Thyroid gland (tissue), 4 donors: ENCODE data around the gene NPAS2. TPM values are rescaled to one million over a fixed set of nuclear protein-coding genes. Genes with fewer than 3 reads are reported as not detected.
A peak's percentile ranks its signal among the peaks of the same experiment; 100 is the strongest.

ENCODE experiments used
- DNase-seq, 2 donors: peaks; one replicate each; pipeline ENCODE4 v3.0.0-alpha.2; 2019
- H3K27ac ChIP-seq, 3 donors: fragments of 200-600 bp; sonication (generic); 1 replicate in 2 of 3; 2 replicates in 1 of 3; pipeline ENCODE4 v1.5.1; 2016 to 2019; ENCODE audit warnings: mild to moderate bottlenecking in 1 of 3, moderate library complexity in 1 of 3
- H3K27me3 ChIP-seq: fragments of 200-600 bp; sonication (generic); one replicate; pipeline ENCODE4 v1.5.1; 2019
- H3K36me3 ChIP-seq, 2 donors: fragments of 200-600 bp; sonication (generic); one replicate each; pipeline ENCODE4 v1.5.1; 2016 to 2019
- H3K4me1 ChIP-seq, 2 donors: fragments of 200-600 bp; sonication (generic); one replicate each; pipeline ENCODE4 v1.5.1; 2017 to 2019
- H3K4me3 ChIP-seq, 3 donors: fragments of 200-600 bp; sonication (generic); replicated peaks in 1 of 3; 1 replicate in 2 of 3; 2 replicates in 1 of 3; pipeline ENCODE4 v1.5.1; 2016; ENCODE audit warnings: mild to moderate bottlenecking in 1 of 3
- H3K9me3 ChIP-seq: fragments of 200-600 bp; sonication (generic); one replicate; pipeline ENCODE4 v1.5.1; 2017
- POLR2A ChIP-seq, 2 donors: fragments of 450-650 bp; IDR thresholded peaks; one replicate each; pipeline ENCODE4 v1.6.1; 2017; ENCODE audit warnings: antibody characterized with exemption in 2 of 2, mild to moderate bottlenecking in 2 of 2, moderate library complexity in 1 of 2
- WGBS, 2 donors: methylation state at CpG; one replicate each; pipeline ENCODE4 v1.1.5; 2017; 5-methylcytosine and 5-hydroxymethylcytosine counted together
- intact Hi-C: fragments of 100-400 bp; cut with DNase I; formaldehyde crosslinking; loops from one replicate; pipeline ENCODE4 v1.15.1; 2023
- total RNA-seq, 4 donors: library from RNA; depleted of rRNA; stranded (reverse); fragments of >200 nt; gene quantifications; one replicate each; pipeline ENCODE4 v1.2.3, GENCODE V29; 2016
- TF ChIP-seq, protein P1 (sequence below), 6 experiments: fragments of 200-600 bp in 3 of 6; fragments of 450-650 bp in 3 of 6; sonication (generic) in 3 of 6; IDR thresholded peaks; one replicate each; pipeline ENCODE4 v1.5.1; 2016 to 2019; ENCODE audit warnings: antibody characterized with exemption in 6 of 6, mild to moderate bottlenecking in 2 of 6, inconsistent platforms in 1 of 6, moderate library complexity in 1 of 6

The NPAS2 gene
- total RNA-seq, 4 donors from 2014 or later, result 12.7 to 22.8 (median 16.1) TPM

DNA sequence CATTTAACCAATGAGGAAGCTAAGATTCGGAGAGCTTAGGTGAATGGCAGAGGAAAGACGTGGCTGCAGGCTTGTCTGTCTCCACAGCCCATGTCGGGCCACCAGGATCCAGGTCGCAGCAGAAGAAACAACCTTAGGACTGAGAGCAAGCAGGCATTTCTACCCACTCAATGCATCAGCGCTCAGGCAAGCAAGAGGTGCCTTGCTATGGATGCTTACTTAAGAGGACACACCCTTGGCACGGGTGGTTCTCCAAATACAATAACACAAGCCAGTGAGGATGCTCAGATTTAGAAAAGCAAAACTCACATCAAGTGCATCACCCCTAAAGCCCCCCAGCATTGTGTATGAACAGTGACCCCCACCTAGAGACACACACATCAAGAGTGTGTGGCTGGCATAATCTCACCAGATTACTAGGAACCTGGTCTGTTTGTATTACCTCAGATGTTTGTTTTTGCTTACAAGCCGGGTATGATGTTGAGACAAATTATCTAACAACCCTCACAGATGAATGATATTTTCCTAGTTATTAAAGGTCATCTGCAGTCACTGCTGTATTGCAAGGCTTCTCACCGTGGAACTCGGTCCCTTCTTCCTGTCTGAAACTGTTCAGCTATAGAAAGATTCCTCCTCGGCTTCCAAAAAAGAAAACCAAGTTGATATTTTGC, 34.2 kb upstream of the NPAS2 start:
- intact Hi-C loops, result no loop called here
- H3K27me3 ChIP-seq, result no peaks in the 10 kb centered on the region
- TF ChIP-seq POLR2A (IDR thresholded peaks at IDR 0.05), result no peak
- 35 to 44% methylated on average over 10 of the region's 10 CpGs for WGBS, 2 donors
- no peaks in the 10 kb centered on the region for H3K9me3 ChIP-seq
- peaks cover 32 to 47% of the 10 kb centered on the region in 2 donors for H3K4me1 ChIP-seq
- H3K36me3 ChIP-seq, result no peaks in the 10 kb centered on the region
- peak; percentile 69 to 75 for DNase-seq
- H3K27ac ChIP-seq, result peak overlapping the region; percentile 62 to 84 (median 69)
- H3K4me3 ChIP-seq, result no peak overlapping the region

DNA sequence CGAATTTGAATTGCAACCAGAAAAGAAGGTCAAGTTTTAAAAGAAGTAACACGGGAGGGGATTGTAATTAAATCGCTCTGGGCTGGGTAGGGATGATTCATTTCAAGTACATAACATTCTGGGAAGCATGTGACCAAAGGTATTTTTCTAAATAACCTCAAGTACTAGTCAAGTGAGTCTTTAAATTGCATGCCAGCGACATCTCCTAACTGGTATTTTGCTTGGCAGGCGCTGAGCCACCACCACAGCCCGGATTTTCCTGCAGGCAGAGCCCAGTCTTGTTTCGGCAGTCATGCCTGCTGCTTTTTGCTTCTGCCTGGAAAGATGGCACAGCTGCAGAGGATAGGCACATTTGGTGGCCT, 33.7 kb upstream of the NPAS2 start:
- no peaks in the 10 kb centered on the region for H3K36me3 ChIP-seq
- peak in 1 of 2 donors; percentile 25 for TF ChIP-seq POLR2A (IDR thresholded peaks at IDR 0.05)
- TF ChIP-seq, protein P1, sequence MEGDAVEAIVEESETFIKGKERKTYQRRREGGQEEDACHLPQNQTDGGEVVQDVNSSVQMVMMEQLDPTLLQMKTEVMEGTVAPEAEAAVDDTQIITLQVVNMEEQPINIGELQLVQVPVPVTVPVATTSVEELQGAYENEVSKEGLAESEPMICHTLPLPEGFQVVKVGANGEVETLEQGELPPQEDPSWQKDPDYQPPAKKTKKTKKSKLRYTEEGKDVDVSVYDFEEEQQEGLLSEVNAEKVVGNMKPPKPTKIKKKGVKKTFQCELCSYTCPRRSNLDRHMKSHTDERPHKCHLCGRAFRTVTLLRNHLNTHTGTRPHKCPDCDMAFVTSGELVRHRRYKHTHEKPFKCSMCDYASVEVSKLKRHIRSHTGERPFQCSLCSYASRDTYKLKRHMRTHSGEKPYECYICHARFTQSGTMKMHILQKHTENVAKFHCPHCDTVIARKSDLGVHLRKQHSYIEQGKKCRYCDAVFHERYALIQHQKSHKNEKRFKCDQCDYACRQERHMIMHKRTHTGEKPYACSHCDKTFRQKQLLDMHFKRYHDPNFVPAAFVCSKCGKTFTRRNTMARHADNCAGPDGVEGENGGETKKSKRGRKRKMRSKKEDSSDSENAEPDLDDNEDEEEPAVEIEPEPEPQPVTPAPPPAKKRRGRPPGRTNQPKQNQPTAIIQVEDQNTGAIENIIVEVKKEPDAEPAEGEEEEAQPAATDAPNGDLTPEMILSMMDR (IDR thresholded peaks at IDR 0.05), result no peak
- peak; percentile 89 to 90 for DNase-seq
- intact Hi-C loops, result no loop called here
- WGBS, 2 donors, result 37 to 39% methylated on average over 4 to 7 of the region's 7 CpGs
- H3K4me3 ChIP-seq, result no peak overlapping the region
- no peaks in the 10 kb centered on the region for H3K9me3 ChIP-seq
- H3K27ac ChIP-seq, result peak overlapping the region; percentile 62 to 84 (median 69)
- H3K27me3 ChIP-seq, result no peaks in the 10 kb centered on the region
- H3K4me1 ChIP-seq, result peaks cover 32 to 47% of the 10 kb centered on the region in 2 donors

DNA sequence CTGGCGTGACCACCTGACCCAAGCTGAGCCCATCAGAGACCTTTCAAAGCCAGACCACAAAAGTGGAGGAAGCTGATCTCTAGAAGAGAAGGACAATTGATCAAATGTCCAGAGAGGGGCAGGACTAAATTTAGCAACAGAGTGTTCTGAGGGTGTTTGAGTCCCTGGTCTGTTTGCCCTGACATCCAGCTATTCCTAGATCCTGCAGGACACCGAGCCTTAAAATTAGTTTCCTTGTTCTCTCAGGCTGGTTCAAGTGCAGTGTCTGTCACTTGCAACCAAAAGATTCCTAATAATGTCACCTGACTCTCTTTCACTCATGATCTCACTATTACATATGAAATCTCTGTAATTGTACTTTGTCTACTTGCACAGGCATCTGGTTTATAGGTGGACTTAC, 33.0 kb upstream of the NPAS2 start:
- Histone ChIP-seq H3K27ac (peak overlapping the region; percentile 49 to 72 (median 68)), H3K36me3 (no peaks in the 10 kb centered on the region), H3K4me3 (no peak overlapping the region), H3K4me1 (peaks cover 32 to 47% of the 10 kb centered on the region in 2 donors), H3K27me3 (no peaks in the 10 kb centered on the region), H3K9me3 (no peaks in the 10 kb centered on the region)
- 98 to 100% methylated on average over 2 of the region's 2 CpGs for WGBS, 2 donors
- DNase-seq, result no peak
- intact Hi-C loops, result no loop called here
- TF ChIP-seq POLR2A (IDR thresholded peaks at IDR 0.05), result no peak
- TF ChIP-seq, protein P1 (IDR thresholded peaks at IDR 0.05), result no peak

DNA sequence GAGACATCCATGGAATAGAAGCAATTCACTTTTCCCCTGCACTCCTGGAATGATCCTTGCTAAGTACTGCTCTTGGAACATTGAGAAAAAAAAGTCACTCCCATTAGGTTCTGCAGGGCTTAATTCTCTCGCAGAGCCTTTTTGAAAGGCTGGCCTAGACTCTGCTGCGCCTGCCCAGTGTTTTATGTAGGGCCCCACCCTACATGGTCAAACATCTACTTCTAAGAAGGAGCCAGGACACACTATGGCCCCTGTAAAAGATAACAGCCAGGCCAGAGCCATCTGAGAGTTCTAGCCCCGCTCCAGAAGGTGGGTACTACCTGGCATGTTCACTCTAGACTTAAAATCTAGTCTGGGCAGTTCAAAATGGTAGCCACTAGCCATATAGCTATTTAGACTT, 30.6 kb upstream of the NPAS2 start:
- TF ChIP-seq, protein P1 (IDR thresholded peaks at IDR 0.05), result no peak
- no peak for TF ChIP-seq POLR2A (IDR thresholded peaks at IDR 0.05)
- no peak overlapping the region for H3K27ac ChIP-seq
- intact Hi-C loops, result no loop called here
- 92 to 95% methylated on average over 3 of the region's 3 CpGs for whole genome bisulfite sequencing, 2 donors
- no peak overlapping the region for H3K4me3 ChIP-seq
- H3K36me3 ChIP-seq, result no peaks in the 10 kb centered on the region
- DNase-seq, result no peak
- no peaks in the 10 kb centered on the region for H3K27me3 ChIP-seq
- no peaks in the 10 kb centered on the region for H3K9me3 ChIP-seq
- peaks cover 28 to 35% of the 10 kb centered on the region in 2 donors for H3K4me1 ChIP-seq

DNA sequence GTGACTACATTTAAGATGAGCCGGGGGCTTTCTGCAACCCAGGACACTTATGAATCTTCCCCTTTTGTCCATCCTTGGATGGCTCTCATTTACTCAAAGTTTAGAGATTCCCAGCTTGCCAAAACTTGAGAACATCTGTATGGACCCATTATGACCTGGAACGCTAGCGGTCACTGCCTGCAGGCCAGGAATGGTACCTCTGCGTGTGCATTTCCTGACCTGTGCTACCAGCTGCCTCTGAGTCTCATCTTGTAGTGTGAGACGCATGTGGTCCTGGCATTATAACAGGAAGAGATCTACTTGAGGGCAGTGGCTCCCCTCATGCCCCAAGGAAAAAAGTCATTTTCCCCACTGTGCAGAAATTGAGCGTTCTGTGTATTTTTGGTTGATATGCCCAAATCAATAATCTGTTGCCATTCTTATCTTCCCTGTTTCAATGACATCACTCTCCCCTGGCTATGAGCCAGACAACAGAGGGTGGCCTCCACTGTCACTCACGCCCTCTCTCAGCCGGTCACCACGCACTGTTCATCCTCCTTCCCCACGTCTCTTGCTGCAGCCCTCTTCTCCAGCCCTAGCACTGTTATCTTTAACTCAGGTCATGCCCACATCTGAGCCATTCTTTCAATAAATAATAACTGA, 28.5 kb upstream of the NPAS2 start:
- intact Hi-C loops, result no loop called here

More for the DNA sequence above, 28.5 kb upstream of the NPAS2 start:
- TF ChIP-seq, protein P1 (IDR thresholded peaks at IDR 0.05), result no peak
- no peak for TF ChIP-seq POLR2A (IDR thresholded peaks at IDR 0.05)
- DNase-seq, result no peak
- Histone ChIP-seq H3K4me1 (peaks cover 14 to 18% of the 10 kb centered on the region in 2 donors), H3K27ac (no peak overlapping the region), H3K9me3 (no peaks in the 10 kb centered on the region), H3K4me3 (no peak overlapping the region), H3K36me3 (no peaks in the 10 kb centered on the region), H3K27me3 (no peaks in the 10 kb centered on the region)
- WGBS, 2 donors, result 85 to 90% methylated on average over 10 of the region's 10 CpGs
